ENCODE measurements around the gene DEFB118. TPM values are rescaled to one million over a fixed set of nuclear protein-coding genes. Genes with fewer than 3 reads are reported as not detected.

DEFB118 gene
- total RNA-seq, 1 donor from 2014 or later: not detected

- Histone ChIP-seq H3K27me3 (ENCODE audit: low read depth) (peaks cover 63% of the 10 kb centered on the region), H3K4me1 (no peaks in the 10 kb centered on the region), H3K4me3 (no peak within 1 kb of the TSS), H3K27ac (replicated peaks) (no peak within 1 kb of the TSS), H3K36me3 (no peaks in the 10 kb centered on the region), H3K9me3 (replicated peaks) (peaks cover 3% of the 10 kb centered on the region)
- intact Hi-C loops (cut with micrococcal nuclease): no loop called here
- TF ChIP-seq CTCF (IDR thresholded peaks at IDR 0.05; ENCODE audit: borderline replicate concordance): no peak
- DNase-seq: no peak
These were observed 37.7 kb downstream of the DEFB118 start, which contains the start of gene DEFB121 for GRCh38 chr20:31406115-31406514. TSS of gene DEFB121 (minus strand) at chr20:31406215. CDS start at chr20:31406152, 63 bp downstream.

DNA sequence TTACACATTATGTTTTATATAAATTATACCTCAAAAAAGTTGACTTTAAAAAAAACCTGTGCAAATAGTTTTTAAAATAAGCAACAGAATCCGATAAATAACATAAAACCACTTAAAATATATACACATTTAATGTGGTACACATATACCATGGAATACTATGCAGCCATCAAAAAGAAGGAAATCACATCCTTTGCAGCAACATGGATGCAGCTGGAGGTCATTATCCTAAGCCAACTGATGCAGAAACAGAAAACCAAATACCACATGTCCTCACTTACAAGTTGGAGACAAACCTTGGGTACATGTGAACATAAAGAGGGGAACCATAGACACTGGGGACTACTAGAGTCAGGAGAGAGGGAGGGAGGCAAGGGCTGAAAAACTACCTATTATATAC, 41.6 kb downstream of the DEFB118 start:
- H3K4me3 ChIP-seq: no peak overlapping the region
- H3K4me1 ChIP-seq: no peaks in the 10 kb centered on the region
- peaks cover 3% of the 10 kb centered on the region for H3K9me3 ChIP-seq (replicated peaks)
- no peaks in the 10 kb centered on the region for H3K36me3 ChIP-seq
- intact Hi-C loops (cut with micrococcal nuclease): no loop called here
- no peak for TF ChIP-seq CTCF (IDR thresholded peaks at IDR 0.05; ENCODE audit: borderline replicate concordance)
- peaks cover 54% of the 10 kb centered on the region for H3K27me3 ChIP-seq (ENCODE audit: low read depth)
- DNase-seq: no peak
- H3K27ac ChIP-seq (replicated peaks): no peak overlapping the region

DNA sequence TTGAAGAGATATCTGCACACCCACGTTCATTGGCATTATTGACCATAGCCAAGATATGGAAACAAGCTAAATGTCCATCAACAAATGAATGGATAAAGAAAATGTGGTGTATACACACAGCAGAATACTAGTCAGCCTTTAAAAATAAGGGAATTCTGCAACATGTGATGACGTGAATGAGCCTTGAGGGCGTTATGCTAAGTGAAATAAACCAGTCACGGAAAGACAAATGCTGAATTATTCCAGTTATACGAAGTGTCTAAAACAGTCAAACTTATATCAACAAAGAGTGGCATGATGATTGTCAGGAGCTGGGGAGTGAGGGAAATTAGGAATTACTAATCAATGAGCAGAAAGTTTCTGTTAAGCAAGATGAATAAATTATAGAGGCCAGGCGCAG, 46.0 kb downstream of the DEFB118 start:
- no peaks in the 10 kb centered on the region for H3K4me1 ChIP-seq
- DNase-seq: no peak
- peaks cover 3% of the 10 kb centered on the region for H3K9me3 ChIP-seq (replicated peaks)
- no peaks in the 10 kb centered on the region for H3K36me3 ChIP-seq
- H3K27me3 ChIP-seq (ENCODE audit: low read depth): peaks cover 38% of the 10 kb centered on the region
- no peak for TF ChIP-seq CTCF (IDR thresholded peaks at IDR 0.05; ENCODE audit: borderline replicate concordance)
- H3K27ac ChIP-seq (replicated peaks): no peak overlapping the region
- H3K4me3 ChIP-seq: no peak overlapping the region
- intact Hi-C loops (cut with micrococcal nuclease): no loop called here

DNA sequence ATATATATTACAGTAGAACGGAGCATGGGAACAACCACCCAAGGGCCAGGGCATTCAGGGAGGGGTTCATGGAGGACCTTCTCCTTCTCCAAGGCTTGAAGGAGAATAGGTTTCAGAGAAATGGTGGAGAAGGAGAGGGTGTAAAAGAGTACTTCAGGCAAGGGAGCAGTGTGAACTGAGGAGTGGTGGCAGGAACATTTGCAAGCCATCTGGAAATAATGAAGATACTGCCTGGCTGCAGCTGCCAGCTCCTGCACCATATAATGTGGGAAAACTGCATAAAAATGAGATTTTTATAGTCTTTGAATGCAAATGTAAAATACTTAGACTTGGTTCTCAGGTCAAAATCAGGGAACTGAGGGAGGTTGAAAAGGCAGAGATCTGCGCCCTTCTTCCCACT, 47.3 kb downstream of the DEFB118 start:
- H3K27me3 ChIP-seq (ENCODE audit: low read depth): peaks cover 27% of the 10 kb centered on the region
- no peak overlapping the region for H3K4me3 ChIP-seq
- H3K4me1 ChIP-seq: no peaks in the 10 kb centered on the region
- no peaks in the 10 kb centered on the region for H3K36me3 ChIP-seq
- no peaks in the 10 kb centered on the region for H3K9me3 ChIP-seq (replicated peaks)
- intact Hi-C loops (cut with micrococcal nuclease): no loop called here
- no peak for TF ChIP-seq CTCF (IDR thresholded peaks at IDR 0.05; ENCODE audit: borderline replicate concordance)
- no peak for DNase-seq
- H3K27ac ChIP-seq (replicated peaks): no peak overlapping the region

- no peaks in the 10 kb centered on the region for H3K4me1 ChIP-seq
- no peaks in the 10 kb centered on the region for H3K9me3 ChIP-seq (replicated peaks)
- intact Hi-C loops (cut with micrococcal nuclease): no loop called here
- no peak overlapping the region for H3K27ac ChIP-seq (replicated peaks)
- no peak for TF ChIP-seq CTCF (IDR thresholded peaks at IDR 0.05; ENCODE audit: borderline replicate concordance)
- H3K27me3 ChIP-seq (ENCODE audit: low read depth): peaks cover 27% of the 10 kb centered on the region
- no peaks in the 10 kb centered on the region for H3K36me3 ChIP-seq
- DNase-seq: no peak
- no peak overlapping the region for H3K4me3 ChIP-seq
These were observed 49.9 kb downstream of the DEFB118 start for GRCh38 chr20:31418307-31418706.

Other genes with a start within 250 kb of the DEFB118 start
- not detected for gene DEFB115, start 110.9 kb upstream of the DEFB118 start, total RNA-seq
- not detected for gene DEFB116, start 60.0 kb upstream of the DEFB118 start, total RNA-seq
- gene DEFB119, start 22.0 kb downstream of the DEFB118 start, total RNA-seq: not detected
- not detected for gene DEFB121, start 37.6 kb downstream of the DEFB118 start, total RNA-seq
- not detected for gene DEFB123, start 72.0 kb downstream of the DEFB118 start, total RNA-seq
- not detected for gene DEFB124, start 106.5 kb downstream of the DEFB118 start, total RNA-seq
- 1.5 TPM for gene REM1, start 106.7 kb downstream of the DEFB118 start, total RNA-seq
- gene HM13, start 145.8 kb downstream of the DEFB118 start, total RNA-seq: 39.0 TPM
- 91.5 TPM for gene ID1, start 236.7 kb downstream of the DEFB118 start, total RNA-seq